NCI-H2196 (cell line): ENCODE results near the gene CCPG1.

Experiments used
- DNase-seq: peaks from one replicate; lab custom pipeline; 2025; ENCODE audit not compliant: unreplicated experiment; lab: John Stamatoyannopoulos, UW

CCPG1 gene

GRCh38 chr15:55383687-55384086 is 24.5 kb downstream of the CCPG1 start:
- no peak for DNase-seq

- no peak for DNase-seq
Measured at GRCh38 chr15:55381595-55381994, 26.6 kb downstream of the CCPG1 start.

DNA sequence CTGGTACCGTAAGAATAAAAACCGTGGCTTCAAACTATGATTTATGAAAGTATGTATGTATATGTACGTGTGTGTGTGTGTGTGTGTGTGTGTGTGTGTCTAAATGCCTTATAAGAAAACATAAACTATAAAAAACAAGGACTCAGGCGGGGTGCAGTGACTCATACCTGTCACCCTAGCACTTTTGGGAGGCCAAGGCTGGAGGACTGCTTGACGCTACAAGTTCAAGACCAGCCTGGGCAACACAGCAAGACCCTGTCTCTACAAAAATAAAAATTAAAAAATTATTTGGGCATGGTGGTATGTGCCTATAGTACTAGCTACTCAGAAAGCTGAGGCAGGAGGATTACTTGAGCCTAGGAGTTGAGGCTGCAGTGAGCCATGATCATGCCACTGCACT is 29.1 kb downstream of the CCPG1 start:
- no peak for DNase-seq

- no peak for DNase-seq
Measured at GRCh38 chr15:55372701-55373440, 35.3 kb downstream of the CCPG1 start.

- no peak for DNase-seq
Measured at GRCh38 chr15:55366981-55367380, 41.2 kb downstream of the CCPG1 start.

DNA sequence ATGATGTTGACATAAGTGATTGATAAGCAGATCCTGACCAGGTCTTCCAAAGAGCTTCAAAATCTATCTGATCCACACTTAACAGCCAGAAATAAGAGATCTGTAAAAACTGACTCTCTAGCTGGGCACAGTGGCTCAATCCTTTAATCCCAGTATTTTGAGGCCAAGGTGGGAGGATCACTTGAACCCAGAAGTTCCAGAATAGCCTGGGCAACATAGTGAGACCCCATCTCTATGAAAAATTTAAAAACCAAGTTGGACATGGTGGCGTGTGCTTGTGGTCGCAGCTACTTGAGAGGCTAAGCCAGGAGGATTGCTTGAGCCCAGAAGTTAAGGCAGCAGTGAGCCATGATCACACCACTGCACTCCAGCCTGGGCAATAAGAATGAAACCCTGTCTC is 45.5 kb downstream of the CCPG1 start:
- no peak for DNase-seq

- DNase-seq: no peak
Measured at GRCh38 chr15:55361048-55361447, 47.1 kb downstream of the CCPG1 start.

DNA sequence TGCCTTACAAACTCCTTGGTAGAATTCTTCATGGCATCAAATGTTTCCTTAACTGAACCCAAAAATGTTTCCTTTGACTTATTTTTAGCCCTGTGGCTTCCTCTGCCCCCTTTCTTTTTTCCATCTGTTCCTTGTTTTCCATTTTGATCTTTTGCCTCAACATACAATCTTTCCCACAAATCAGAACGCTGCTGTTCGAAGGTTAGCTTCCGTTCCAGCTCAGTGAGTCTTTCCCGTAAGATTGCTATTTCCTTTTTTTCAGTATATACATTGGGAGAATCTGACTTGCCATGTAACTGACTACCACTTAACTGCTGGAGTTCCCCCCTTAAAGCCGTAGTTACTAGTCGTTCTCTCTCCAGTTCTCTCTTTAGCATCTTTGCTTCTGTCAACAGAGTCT is 47.9 kb downstream of the CCPG1 start:
- DNase-seq: no peak

DNA sequence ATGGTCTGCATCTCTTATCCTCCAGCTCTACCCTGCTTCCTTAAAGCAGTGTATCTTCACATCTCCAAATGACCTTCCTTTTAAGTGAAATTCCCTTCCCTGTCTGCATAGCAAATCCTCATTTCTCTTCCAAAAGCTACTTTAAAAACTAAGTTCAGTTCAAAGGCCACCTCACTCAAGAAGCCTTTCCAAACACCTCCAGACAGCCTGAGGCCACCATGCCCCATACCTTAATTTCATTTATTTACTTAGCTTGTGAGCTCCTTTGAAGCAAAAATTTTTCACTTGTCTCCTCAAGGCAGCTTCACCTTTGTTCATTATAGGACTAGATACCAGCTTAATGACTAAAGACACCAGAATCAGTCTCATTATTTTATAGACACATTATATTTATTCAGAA is 49.7 kb downstream of the CCPG1 start:
- DNase-seq: no peak

- no peak for DNase-seq
Measured at GRCh38 chr15:55357774-55358173, 50.4 kb downstream of the CCPG1 start.

- no peak for DNase-seq
Measured at GRCh38 chr15:55356985-55357585, 51.1 kb downstream of the CCPG1 start.

DNA sequence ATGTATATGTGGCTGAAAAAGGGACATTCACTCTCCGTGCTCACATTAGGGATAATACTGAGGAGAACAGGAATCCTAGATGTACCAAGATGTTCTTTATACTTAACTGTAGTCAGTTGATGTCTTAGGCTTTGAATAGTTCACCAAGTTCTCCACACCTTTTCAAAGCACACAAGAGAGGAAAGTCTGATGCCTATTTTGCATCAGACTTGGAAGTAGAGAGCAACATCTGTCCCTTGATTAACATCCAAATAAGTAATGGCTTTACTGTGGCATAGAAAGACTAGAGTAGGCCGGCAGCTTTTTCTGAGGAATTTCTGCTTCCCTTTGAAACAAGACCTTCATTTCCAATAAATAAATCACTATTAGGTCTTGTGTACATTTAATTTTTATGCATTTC is 55.1 kb downstream of the CCPG1 start:
- no peak for DNase-seq

- DNase-seq: no peak
Measured at GRCh38 chr15:55349282-55349681, 58.9 kb downstream of the CCPG1 start.

DNA sequence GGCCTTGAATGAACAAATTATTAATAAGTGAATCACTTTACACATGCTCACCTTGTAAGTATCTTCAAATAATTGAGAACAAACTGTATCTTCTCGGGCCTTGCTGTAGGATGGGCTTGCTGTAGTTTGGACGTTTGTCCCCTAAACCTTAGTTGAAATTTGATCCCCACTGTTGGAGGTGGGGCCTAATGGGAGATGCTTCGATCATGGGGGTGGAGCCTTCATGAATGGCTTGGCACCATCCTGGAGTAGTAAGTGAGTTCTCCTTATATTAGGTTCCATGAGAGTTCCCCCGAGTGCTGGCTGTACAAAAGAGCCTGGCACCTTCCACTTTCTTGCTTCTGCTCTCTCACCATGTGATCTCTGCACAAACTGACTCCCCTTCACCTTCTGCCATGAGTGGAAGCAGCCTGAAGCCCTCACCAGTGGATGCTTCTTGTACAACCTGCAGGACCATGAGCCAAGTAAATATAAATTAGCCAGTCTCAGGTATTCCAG is 59.8 kb downstream of the CCPG1 start:
- no peak for DNase-seq

DNA sequence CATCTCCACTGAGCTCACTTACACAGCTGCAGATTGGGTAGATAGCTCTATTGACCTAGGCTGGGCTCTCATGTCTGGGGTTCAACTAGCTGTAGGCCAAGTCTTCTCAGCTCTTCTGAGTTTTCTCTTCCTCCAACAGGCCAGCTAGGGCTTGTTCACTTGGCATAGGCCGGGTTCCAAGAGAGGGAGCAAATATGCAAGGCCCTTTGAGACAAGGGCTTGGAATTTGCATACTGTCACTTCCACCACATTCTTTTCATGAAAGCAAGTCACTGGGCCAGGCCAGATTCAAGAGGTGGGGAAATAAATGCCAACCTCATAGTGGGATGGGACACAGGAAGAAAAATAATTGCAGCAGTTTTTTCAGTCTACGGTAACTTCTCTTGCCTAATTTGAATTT is 64.0 kb downstream of the CCPG1 start:
- no peak for DNase-seq

DNA sequence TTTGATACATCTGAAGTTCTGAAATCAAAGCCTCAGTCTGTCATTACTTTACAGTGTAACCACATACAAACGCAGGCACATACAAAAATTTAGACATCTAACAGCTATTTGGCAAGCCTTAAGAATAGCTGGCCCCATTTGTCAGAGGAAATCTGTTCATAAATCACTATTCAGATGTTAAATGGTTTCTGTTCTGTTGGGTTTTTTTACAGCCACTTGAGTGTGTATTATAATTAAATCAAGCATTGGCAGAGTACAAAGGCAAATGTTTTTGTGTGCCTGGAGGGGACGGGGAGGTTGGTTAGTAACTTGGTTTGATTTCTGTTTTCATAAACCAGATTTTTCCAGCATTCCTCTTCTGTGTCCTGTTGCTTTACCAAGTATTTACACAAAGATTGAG is 65.0 kb downstream of the CCPG1 start:
- DNase-seq: no peak

- no peak for DNase-seq
Measured at GRCh38 chr15:55337160-55337559, 71.0 kb downstream of the CCPG1 start.

GRCh38 chr15:55334997-55335396 is 73.2 kb downstream of the CCPG1 start:
- DNase-seq: no peak

DNA sequence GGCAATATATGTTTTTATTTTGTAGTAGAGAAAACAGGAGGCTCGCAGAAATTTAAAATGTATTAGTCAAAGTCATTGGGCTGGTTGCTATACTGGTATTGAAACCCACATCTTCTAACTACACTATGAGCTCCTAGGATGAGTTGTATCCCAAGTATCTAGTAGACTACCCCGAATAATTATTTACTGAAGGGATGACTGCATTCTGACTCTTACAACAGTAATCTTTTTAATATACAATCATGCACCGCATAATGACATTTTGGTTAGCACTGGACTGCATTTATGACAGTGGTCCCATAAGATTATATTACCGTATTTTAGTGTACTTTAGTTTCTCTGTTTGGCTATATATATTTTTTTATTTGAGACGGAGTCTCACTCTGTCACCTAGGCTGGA is 73.8 kb downstream of the CCPG1 start:
- DNase-seq: no peak

DNA sequence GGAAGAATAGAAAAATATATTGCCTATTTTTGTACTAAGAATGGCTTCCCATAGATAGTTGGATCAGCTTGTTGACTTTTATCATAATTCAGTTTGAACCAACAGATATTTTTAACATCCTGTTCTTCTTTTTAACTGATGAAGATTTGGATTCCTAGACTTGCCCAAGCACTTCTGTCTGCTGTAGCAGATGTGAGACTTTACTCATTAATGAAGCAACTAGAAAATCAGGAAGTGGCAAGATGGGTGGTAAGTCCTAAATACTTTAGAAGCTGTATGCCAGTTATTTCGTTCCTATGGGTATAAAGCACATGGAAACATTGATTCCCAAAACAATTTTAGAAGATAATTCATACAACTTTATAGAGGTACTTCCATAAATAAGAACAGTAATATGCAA is 80.8 kb downstream of the CCPG1 start:
- DNase-seq: no peak

- no peak for DNase-seq
Measured at GRCh38 chr15:55322467-55322866, 85.7 kb downstream of the CCPG1 start.

- DNase-seq: no peak
Measured at GRCh38 chr15:55320963-55321362, 87.2 kb downstream of the CCPG1 start.

DNA sequence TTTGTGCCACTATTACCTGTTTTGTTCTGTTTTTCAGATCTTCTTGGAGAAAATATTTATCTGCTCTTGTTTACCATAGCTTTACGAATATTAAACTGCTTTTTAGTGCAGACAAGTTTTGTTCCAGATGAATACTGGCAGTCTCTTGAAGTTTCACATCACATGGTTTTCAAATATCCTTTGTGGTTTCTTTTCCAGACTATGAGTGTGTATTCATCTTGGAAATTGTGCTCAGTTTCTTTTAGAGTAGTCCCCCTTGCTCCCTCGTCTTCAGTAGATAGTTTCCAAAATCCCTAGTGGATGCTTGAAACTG is 88.0 kb downstream of the CCPG1 start:
- DNase-seq: no peak
